ENCODE results near the gene THUMPD2.

Gene THUMPD2

DNA sequence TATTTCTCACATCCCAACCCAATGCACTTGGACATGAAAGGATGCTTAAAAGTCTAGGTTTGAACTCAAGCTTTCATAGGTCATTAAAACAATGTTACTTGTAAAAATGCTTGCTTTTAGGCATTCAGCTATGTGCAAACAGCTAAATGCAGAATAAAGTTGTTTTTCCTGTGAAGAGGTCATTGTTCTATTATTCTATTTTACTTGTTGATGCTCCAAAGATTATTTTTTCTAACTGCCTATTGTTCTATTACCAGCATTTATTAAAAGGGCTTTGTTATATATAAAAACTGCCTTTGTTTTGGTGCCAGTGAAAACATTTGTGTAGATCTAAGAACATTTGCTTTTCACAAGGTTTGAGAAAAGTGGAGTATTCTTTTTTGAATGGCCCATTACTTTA, 64.0 kb downstream of the THUMPD2 start:
- no peak for DNase-seq

GRCh38 chr2:39712953-39713352, 66.1 kb downstream of the THUMPD2 start:
- no peak for DNase-seq

- DNase-seq = no peak
These were observed 68.3 kb downstream of the THUMPD2 start for GRCh38 chr2:39710807-39711206.

DNA sequence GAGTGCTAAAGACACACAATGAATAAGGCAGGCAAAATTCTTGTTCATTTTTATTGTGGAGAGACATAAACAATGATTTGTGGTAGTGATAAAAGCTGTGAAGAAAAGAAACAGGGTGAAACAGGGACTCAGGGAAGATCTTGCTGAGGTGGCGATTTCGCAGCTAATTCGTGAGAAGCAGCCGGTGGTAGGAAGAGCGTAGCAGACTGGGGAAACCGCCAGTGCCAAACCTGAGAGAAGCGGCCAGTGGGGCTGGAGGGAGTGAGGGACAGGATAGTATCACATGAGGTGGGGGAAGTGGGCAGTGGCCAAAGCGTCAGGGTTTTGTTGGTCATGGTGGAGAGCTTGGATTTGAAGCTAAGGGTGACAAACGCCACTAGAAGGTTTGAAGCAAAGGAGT, 71.1 kb downstream of the THUMPD2 start:
- no peak for DNase-seq

- no peak for DNase-seq
These were observed 72.1 kb downstream of the THUMPD2 start for GRCh38 chr2:39706945-39707344.

GRCh38 chr2:39706312-39706711, 72.7 kb downstream of the THUMPD2 start:
- no peak for DNase-seq

- no peak for DNase-seq
These were observed 73.4 kb downstream of the THUMPD2 start for GRCh38 chr2:39705638-39706037.

DNA sequence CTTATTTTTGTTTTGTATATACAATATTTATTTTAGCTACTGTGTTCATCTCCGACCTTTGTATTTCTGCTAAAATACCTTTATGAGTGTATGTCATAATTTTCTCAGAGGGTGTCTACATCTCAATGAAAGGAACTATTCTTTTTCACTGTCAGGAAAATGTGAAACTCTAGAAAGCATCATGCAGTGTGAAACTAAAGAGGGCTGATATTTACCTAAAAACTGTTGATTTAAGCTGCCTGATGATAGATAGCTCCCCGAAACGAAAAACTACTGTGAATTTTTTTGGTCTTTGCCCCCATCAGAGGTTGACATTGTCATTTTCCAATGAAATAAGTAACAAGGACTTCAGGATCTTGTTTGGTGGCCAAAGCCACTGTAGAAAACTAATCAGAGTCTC, 74.5 kb downstream of the THUMPD2 start:
- no peak for DNase-seq

GRCh38 chr2:39703181-39703872, 75.7 kb downstream of the THUMPD2 start:
- DNase-seq = no peak

GRCh38 chr2:39701137-39701536, 77.9 kb downstream of the THUMPD2 start:
- DNase-seq = no peak

GRCh38 chr2:39697454-39697853, 81.6 kb downstream of the THUMPD2 start:
- no peak for DNase-seq

GRCh38 chr2:39696838-39697237, 82.2 kb downstream of the THUMPD2 start:
- no peak for DNase-seq

DNA sequence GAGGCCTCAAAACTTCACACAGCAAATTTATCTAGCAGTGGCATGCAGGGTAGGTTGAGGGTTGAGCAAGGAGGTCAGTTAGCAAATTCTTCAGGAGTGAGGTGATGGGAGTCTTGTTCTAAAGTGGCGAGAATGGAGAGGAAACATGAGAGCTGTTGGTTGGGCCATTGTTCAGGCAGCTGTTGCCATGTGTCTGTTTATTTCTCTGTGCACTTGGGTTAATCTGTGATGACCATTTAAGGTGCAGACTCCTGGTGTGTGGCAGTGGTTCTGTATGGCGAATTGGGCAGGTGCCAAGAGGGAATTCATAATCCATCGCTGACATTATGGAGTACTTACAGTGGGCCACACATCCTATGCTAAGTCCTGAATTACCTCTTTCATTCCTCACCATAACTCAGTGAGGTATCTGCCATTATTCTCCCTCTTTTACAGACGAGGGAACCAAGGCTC, 82.9 kb downstream of the THUMPD2 start:
- DNase-seq = no peak

GRCh38 chr2:39693245-39693644, 85.8 kb downstream of the THUMPD2 start:
- no peak for DNase-seq

GRCh38 chr2:39689876-39690275, 89.2 kb downstream of the THUMPD2 start:
- DNase-seq = no peak

- DNase-seq = no peak
These were observed 89.7 kb downstream of the THUMPD2 start for GRCh38 chr2:39689272-39689841.

- DNase-seq = no peak
These were observed 90.9 kb downstream of the THUMPD2 start for GRCh38 chr2:39688181-39688580.

- no peak for DNase-seq
These were observed 92.6 kb downstream of the THUMPD2 start for GRCh38 chr2:39686456-39686855.
